Astrocyte of the hippocampus (primary cell): ENCODE data around the gene AP1S1.

ENCODE experiments used
- DNase-seq: peaks from one replicate; pipeline ENCODE4 v3.0.0; 2011; ENCODE audit warnings: low read depth, low spot score

AP1S1 gene

DNA sequence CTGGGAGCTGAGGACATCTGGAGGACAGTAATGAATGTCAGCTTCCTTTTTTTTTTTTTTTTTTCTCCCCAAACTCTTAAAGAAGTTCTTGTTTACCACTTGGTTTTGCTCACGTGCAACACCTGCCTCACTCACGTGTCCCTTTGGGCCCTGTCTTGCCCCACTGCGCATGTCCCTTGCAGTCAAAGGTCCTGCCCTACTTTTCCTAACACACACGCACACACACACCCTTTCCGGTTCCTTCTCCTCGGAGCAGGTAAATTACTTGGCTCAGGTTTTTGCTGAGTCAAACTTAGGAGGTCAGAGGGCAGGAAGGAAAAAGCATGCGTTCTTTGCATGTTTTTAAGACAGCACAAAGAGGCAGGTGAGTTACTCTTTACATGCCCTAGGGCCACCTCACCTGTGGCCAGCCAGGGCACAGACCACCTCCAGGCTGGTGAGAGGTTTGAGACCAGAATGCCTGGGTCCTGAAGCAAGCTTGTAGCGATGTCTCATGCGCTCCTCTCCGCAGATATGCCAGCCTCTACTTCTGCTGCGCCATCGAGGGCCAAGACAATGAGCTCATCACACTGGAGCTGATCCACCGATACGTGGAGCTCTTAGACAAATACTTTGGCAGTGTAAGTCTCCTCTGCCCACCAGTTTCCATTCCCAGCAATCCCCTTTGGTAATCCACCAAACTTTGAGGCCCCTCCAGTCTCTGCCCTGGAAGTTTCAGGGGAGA is 2.8 kb downstream of the AP1S1 start:
- DNase-seq: no peak

DNA sequence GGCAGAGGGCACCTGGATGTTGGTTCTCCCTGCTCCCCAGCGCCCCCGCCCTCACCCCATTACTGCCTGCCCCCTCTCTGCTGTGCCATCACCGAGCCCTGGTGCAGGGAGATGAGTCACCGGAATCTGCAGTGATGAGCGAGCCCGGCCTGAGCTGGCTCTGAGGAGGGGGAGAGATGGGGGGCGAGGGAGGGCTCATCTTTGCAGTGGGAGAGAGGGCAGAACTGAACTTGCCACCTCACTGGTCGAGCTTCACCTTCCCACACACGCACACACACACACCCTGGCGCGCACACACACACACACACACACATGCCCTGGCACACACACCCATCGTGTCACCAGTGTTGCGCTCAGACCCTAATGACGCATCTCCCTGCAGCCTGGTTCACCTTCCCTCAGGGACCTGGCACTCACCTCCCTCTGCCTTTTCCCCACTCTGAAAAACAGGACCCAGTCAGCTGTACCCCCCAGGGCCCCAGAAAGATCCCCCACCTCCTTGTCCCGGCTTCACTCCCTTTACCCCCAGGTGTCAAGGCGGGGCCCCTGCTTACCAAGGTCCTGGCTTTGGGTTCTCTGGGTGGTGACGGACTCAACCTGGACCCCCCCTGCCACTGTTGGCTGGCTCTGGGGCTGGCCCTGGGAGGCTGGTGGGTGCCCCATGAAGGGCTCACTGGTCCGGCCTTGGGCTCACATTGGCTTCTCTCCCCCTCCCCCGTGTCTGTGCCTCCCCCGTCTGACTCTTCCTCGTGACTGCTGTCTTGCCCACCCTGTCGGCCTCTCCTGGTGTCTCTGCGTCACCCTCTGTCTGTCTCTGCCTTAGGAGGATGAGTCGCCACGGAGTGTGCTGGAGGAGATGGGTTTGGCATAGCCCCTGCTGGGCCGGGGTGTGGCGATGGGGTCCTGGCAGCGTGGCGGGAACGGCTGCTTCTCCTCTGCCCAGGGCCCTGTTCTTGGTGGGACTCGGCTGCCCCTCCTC is 5.7 kb downstream of the AP1S1 start:
- DNase-seq: peak; percentile 58

DNA sequence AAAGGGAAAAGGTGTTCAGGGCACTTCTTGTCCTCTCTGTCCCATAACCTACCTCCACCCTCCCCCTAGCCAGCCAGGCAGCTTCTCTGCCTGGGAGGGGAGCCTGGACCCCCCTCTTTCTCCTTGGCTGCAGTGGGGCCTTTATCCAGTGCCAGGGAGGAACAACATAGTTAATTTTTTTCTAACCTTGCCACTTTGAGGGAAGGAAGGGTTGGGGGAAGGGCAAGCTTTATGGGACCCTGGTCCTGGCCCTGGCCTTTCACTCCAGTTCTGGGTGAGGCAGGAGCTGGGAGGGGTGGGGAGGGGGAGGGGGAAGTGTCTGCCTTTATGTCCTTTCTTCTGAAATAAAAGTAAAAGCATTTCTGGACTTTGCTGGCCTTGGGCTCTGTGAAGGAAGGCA is 6.6 kb downstream of the AP1S1 start:
- DNase-seq: no peak

- no peak for DNase-seq
Measured at GRCh38 chr7:101161692-101162471, 7.6 kb downstream of the AP1S1 start.

- DNase-seq: peak; percentile 70
Measured at GRCh38 chr7:101162551-101163278, 8.4 kb downstream of the AP1S1 start.

GRCh38 chr7:101163279-101164070 is 9.2 kb downstream of the AP1S1 start:
- DNase-seq: no peak

GRCh38 chr7:101164071-101164840 is 10.0 kb downstream of the AP1S1 start:
- DNase-seq: peak; percentile 87

DNA sequence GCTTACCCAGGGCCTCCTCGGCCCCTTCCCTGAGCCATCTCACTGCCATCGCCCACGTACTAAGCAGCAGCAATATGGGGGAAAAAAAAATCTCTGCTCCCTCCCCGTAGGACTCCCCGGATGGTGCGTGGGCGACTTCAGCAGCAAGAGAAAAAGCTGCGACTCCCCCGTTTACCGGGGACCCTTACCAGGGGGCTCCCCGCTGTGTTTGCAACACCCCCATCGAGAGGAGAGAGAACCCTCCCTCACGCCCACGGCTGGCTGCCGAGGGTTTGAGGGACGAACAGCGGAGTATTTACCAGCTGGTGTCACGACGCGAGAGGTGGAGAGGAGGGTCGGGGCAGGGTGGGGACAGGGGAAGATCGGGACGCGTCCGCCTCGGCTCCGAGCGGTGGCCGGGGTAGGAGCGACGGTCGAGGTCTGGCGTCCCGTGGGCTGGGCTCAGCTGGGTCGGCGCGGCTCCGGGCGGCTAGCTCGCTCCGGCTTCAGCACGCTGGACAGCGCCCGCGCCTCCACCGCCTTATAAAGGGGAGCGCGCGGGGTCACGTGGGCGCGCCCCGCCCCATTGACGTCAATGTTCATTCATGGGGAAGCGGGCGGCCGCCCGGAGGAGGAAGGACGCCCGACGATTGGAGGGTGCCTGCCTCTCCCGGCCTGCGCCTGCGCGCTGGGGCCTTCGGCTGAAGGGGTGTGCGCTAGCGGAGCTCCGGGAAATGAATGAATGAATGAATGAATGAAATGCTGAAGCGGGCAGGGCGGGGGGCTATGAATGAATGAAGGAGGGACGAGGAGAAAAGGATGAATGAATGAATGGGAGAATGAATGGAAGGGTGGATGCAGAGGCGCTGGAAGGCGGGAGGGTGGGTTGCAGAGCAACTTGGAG is 11.0 kb downstream of the AP1S1 start, which contains the start of gene VGF:
VGF (minus strand) TSS at position 495 of the 883 bp plus-strand sequence. CDS start 726 bp downstream, outside the sequence.
- peak; percentile 97 for DNase-seq

DNA sequence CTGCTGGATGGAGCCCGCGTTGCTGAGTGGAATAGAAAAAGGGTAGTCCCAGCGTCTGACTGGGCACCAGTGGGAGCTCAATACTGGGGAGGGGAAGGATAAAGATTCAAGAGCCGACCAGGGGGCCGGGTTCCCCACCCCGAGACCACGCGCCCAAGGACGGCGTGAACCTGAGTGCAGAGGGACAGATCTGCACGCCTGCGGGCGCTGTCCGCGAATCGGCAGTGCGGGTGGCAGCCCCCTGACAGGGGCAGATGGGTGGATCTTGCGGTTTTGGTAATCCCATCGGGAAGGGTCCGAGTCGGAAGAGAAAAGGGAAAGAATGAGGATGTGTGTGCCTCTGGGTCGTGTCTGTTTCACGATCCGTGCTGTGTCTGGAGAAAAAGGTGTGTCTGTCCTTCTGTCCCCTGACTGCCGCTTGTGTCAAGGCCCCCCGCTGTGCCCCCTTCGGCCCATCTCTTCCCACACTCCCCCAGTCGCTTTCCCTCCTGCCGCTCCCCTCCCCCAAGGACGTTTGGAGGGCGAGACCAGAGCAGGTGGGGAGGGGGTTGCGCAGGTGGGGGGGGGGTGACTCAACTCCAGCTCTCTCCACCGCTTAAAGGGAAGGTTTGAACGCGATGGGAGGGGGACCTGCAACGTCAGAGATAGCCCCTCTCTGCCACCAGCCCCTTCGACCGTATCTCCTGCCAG is 11.8 kb downstream of the AP1S1 start:
- DNase-seq: no peak

DNA sequence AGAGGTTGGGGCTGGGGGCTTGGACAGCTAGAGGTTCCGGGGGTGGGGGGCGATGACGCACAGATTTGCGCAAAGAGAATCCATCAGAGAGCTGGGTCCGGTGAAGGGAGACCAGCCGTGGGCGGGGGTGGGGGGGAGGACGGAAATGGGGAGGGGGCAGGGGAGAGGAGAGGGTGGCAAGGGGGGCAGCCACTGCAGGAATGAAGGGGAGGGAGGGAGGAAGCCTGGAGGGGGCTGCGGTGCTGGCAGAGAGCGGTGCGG is 12.3 kb downstream of the AP1S1 start:
- no peak for DNase-seq

- DNase-seq: no peak
Measured at GRCh38 chr7:101166909-101167644, 12.8 kb downstream of the AP1S1 start.

DNA sequence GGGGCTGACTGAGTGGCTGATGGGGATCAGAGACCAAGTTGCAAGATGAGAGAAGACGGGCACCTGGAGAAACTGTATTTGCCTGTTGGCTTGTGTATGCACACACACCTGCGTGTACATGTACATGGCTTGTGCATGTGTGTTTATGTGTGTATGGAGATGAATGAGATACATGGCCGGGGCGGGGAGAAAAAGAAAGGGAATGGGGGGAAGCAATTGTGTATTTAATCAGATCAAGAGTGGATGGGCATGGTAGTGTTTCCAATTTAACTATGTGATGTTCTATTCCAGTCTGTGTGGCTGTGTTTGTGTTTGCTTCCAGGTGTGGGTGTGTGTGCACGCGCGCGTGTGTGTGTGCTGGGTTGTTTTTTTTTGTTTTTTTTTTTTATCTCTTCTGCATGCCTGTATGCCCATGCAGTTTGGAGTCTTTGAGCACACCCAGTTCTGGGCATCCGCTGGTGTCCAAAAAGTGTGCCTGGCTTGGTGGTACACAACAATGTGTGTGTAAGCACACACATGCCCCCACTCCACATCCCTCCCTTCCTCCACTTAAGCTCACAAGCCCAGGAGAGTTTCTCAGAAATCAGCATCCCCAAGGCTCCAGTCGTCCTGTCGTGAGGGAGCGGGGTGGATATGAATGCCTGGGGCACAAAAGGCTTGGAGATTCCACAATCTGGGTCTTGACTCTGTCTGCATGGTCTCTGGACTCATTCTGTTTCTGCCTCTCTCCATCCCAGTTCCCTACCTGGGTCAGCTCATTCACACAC is 13.6 kb downstream of the AP1S1 start:
- DNase-seq: no peak

DNA sequence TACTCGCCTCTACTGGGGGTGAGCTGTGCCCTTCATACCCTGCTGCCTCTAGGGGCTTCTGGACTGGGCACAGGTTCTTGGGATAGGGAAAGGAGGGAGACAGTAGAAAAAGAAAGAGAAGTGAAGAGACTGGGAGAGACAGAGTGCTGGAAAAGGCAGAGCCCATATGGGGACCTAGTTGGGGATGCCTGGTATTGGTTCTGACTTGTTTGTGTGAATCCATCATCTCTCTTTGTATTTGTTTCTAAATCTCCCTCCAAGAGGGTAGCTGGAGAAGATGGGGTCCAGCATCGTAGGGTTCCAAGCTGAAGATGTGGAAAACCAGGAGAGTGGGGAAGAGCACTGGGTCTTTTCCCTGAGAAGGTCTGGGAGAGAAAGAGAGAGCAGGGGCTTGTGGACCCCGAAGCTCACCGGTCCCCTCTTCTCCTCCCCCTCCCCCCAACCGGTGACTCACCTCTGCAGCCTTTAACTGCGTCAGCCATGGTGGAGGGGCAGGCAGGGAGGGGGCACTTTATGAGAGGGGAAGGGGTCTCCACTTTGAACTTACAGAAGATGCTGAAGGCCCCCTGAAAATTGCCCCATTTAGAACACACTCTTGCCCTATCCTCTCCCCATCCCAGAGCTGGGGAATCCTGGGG is 14.3 kb downstream of the AP1S1 start:
- no peak for DNase-seq

- DNase-seq: no peak
Measured at GRCh38 chr7:101169110-101169837, 15.0 kb downstream of the AP1S1 start.

DNA sequence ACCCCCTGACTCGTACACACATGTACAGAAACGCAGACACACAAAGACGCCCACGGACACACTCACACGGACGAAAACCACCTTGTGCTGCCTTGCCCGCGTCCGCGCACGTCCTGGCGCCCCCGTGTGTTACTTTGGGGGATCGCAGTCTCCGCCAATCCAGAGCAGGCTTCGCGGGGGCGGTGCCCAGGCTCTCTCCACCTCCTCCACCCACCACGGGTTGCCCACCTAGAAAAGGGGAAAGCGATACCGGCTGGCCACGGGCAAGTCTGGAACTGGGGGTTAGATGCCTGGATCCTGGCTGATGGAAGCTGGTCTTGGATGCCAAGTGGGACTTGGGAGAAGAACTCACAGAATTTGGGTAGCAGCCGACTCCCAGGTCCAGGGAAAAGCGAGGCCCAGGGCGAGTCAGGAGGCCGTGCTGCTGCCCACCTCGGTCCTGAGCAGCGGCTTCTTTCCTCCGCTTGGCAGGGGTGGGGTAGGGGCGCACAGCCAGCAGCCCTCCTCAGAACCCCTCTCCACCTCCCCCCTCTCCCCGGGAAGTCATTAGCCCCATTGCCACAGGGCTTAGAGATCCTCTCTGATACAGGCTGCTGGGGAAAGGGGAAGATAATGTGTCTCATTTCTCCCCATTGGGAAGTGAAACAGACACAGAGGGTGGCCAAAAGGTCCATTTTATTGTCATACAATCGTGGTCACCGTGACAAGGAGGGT is 15.7 kb downstream of the AP1S1 start:
- DNase-seq: peak; percentile 84
